ENCODE data around the gene SMARCC2.

The SMARCC2 gene

DNA sequence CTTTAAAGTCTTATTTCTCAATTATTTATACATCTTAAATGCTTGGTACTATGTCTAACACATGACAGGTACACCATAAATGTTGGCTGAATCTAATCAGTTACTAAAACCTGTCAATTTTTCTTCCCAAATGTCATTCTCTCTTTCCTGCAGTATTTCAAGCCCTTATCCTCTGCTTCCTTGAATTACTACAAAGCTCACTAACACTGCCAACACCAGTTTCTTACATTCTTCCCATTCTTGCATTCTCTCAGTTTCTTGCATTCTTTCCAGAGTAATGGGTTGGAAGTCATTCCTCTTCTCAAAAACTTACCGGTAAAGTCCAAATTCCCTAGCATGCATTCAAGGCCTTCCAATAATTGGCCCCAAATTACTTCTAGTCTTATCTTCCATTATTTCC lies 9.6 kb upstream of the SMARCC2 start:
- TF ChIP-seq YY1 (IDR thresholded peaks at IDR 0.05; ENCODE audit: low read depth): no peak
- TF ChIP-seq FOXM1 (IDR thresholded peaks at IDR 0.05; ENCODE audit: borderline replicate concordance, low read depth): no peak
- TF ChIP-seq TEAD4 (IDR thresholded peaks at IDR 0.05): 0 out of 2 replicates have a peak, but pooled peaks have one; percentile 9

DNA sequence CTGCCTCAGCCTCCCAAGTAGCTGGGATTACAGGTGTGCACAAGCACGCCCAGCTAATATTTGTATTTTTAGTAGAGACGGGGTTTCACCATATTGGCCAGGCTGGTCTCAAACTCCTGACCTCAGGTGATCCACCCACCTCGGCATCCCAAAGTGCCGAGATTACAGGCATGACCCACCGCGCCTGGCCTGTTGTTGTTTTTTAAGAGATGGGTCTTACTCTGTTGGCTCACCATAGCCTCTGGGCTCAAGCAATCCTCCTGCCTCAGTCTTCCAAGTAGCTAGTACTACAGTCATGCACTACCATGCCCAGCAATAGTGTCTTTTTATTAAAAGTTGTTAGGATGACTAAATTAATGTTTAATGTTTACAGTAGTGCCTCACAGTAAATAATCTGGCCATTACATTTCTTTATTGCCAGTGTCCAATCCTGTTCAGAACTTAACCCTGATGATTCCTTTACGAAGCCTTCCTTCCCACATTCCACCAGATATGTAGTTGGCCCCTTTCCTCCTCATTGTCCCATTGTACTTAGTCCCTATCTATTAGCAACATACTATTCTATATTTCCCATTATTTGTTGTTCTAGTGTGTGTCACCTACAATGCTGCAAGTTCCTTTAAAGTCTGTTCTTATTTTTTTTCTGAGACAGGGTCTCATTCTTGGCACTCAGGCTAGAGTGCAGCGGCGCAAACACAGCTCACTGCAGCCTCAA lies 8.8 kb upstream of the SMARCC2 start:
- TF ChIP-seq CREB1 (IDR thresholded peaks at IDR 0.05; ENCODE audit: low read depth) (no peak), YY1 (IDR thresholded peaks at IDR 0.05; ENCODE audit: low read depth) (no peak), FOXM1 (IDR thresholded peaks at IDR 0.05; ENCODE audit: borderline replicate concordance, low read depth) (no peak), TAF1 (IDR thresholded peaks at IDR 0.05; ENCODE audit: low read depth) (no peak), NFIC (IDR thresholded peaks at IDR 0.05) (no peak), TEAD4 (IDR thresholded peaks at IDR 0.05) (no peak), EP300 (IDR thresholded peaks at IDR 0.05; ENCODE audit: borderline replicate concordance) (no peak), RAD21 (IDR thresholded peaks at IDR 0.05; ENCODE audit: low read depth) (no peak), ZBTB7A (IDR thresholded peaks at IDR 0.05; ENCODE audit: low read depth) (no peak), EGR1 (IDR thresholded peaks at IDR 0.05) (no peak), TCF12 (IDR thresholded peaks at IDR 0.05; ENCODE audit: low read depth) (no peak), CEBPB (IDR thresholded peaks at IDR 0.05) (no peak)
- TF ChIP-seq, protein P1, sequence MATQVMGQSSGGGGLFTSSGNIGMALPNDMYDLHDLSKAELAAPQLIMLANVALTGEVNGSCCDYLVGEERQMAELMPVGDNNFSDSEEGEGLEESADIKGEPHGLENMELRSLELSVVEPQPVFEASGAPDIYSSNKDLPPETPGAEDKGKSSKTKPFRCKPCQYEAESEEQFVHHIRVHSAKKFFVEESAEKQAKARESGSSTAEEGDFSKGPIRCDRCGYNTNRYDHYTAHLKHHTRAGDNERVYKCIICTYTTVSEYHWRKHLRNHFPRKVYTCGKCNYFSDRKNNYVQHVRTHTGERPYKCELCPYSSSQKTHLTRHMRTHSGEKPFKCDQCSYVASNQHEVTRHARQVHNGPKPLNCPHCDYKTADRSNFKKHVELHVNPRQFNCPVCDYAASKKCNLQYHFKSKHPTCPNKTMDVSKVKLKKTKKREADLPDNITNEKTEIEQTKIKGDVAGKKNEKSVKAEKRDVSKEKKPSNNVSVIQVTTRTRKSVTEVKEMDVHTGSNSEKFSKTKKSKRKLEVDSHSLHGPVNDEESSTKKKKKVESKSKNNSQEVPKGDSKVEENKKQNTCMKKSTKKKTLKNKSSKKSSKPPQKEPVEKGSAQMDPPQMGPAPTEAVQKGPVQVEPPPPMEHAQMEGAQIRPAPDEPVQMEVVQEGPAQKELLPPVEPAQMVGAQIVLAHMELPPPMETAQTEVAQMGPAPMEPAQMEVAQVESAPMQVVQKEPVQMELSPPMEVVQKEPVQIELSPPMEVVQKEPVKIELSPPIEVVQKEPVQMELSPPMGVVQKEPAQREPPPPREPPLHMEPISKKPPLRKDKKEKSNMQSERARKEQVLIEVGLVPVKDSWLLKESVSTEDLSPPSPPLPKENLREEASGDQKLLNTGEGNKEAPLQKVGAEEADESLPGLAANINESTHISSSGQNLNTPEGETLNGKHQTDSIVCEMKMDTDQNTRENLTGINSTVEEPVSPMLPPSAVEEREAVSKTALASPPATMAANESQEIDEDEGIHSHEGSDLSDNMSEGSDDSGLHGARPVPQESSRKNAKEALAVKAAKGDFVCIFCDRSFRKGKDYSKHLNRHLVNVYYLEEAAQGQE (IDR thresholded peaks at IDR 0.05; ENCODE audit: low read depth): no peak
- TF ChIP-seq, protein P2, sequence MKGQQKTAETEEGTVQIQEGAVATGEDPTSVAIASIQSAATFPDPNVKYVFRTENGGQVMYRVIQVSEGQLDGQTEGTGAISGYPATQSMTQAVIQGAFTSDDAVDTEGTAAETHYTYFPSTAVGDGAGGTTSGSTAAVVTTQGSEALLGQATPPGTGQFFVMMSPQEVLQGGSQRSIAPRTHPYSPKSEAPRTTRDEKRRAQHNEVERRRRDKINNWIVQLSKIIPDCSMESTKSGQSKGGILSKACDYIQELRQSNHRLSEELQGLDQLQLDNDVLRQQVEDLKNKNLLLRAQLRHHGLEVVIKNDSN (IDR thresholded peaks at IDR 0.05): no peak
- TF ChIP-seq, protein P3, sequence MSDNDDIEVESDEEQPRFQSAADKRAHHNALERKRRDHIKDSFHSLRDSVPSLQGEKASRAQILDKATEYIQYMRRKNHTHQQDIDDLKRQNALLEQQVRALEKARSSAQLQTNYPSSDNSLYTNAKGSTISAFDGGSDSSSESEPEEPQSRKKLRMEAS (IDR thresholded peaks at IDR 0.05): no peak

DNA sequence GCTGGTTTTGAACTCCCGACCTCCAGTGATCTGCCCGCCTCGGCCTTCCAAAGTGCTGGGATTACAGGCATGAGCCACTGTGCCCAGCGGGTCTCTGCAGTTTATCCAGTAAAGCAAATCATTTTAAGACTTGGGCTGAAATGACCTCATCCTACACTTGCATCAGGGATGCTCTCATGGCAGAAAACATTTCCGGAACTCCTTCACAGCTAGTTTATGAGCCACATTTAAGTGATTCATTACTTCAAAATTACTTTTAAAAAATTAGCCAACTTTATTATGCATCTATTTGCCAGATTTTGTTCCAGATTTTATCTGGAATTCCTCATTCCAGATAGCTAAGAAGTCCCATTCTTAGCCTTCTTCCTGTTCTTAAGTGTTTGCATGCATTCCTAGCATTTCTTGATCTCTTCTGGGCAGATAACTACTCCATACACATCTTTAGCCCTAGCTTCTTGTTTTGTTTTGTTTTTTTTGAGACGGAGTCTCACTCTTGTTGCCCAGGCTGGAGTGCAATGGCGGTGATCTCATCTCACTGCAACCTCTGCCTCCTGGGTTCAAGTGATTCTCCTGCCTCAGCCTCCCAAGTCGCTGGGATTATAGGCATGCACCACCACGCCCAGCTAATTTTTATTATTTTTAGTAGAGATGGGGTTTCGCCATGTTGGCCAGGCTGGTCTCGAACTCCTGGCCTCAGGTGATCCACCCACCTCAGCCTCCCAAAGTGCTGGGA lies 7.7 kb upstream of the SMARCC2 start:
- peak; percentile 30; the same call in 1 of the 2 replicates for TF ChIP-seq TEAD4 (IDR thresholded peaks at IDR 0.05)

DNA sequence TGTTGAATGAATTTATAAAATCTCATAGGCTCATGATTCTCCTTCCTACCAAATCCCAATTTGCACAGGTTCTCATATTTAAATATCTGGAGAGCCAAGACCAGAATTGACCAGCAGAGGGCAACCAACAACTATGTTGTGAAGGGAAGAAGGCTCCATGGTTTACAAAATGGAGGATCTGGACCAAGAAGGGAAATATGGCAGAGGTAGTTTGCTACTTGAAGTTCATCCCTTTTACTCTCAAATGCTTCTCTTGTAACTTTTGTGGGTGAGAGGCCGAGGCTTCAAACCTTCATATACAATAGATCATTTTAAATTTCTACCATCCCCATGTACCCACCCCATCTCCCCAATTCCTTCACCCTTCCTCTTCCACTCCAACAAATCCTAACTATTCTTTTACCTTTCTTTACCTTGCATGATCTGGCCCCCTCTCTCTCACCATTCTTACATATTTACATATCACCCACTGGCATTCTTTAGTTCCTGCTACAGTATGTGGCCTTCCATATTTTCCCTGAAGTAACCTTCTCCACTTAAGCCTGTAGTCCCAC lies 3.8 kb upstream of the SMARCC2 start:
- peak; percentile 95 for TF ChIP-seq RAD21 (IDR thresholded peaks at IDR 0.05; ENCODE audit: low read depth)
- TF ChIP-seq TCF12 (IDR thresholded peaks at IDR 0.05; ENCODE audit: low read depth): no peak
- peak; percentile 90 for TF ChIP-seq YY1 (IDR thresholded peaks at IDR 0.05; ENCODE audit: low read depth)

DNA sequence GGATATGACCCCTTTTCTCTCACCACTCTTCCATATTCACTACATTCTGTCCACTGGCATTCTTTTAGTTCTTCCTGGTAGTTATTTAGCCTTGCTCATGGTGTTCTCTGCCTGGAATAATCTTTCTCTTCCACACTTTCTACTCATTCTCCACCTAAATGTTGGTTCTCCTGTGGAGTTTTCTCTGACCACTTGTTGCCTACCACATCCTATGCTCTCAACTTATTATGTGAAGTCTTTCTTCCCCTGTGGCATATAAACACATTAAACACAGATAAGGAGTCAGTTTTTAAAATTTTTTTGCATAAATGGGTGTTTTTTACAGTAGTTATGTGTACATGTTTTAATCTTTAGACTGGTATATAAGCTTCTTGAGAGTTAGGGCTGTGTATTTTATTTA lies 3.3 kb upstream of the SMARCC2 start:
- no peak for TF ChIP-seq NFIC (IDR thresholded peaks at IDR 0.05)
- TF ChIP-seq ZBTB7A (IDR thresholded peaks at IDR 0.05; ENCODE audit: low read depth): no peak
- TF ChIP-seq, protein P1 (IDR thresholded peaks at IDR 0.05; ENCODE audit: low read depth): no peak
- no peak for TF ChIP-seq EGR1 (IDR thresholded peaks at IDR 0.05)
- TF ChIP-seq TEAD4 (IDR thresholded peaks at IDR 0.05): no peak
- TF ChIP-seq TAF1 (IDR thresholded peaks at IDR 0.05; ENCODE audit: low read depth): no peak
- TF ChIP-seq TCF12 (IDR thresholded peaks at IDR 0.05; ENCODE audit: low read depth): no peak
- TF ChIP-seq YY1 (IDR thresholded peaks at IDR 0.05; ENCODE audit: low read depth): no peak
- TF ChIP-seq CEBPB (IDR thresholded peaks at IDR 0.05): no peak
- TF ChIP-seq, protein P2 (IDR thresholded peaks at IDR 0.05): no peak
- TF ChIP-seq, protein P3 (IDR thresholded peaks at IDR 0.05): no peak
- no peak for TF ChIP-seq EP300 (IDR thresholded peaks at IDR 0.05; ENCODE audit: borderline replicate concordance)
- no peak for TF ChIP-seq RAD21 (IDR thresholded peaks at IDR 0.05; ENCODE audit: low read depth)
- no peak for TF ChIP-seq CREB1 (IDR thresholded peaks at IDR 0.05; ENCODE audit: low read depth)
- TF ChIP-seq FOXM1 (IDR thresholded peaks at IDR 0.05; ENCODE audit: borderline replicate concordance, low read depth): no peak
